ENCODE measurements around the gene CPEB4.

DNA sequence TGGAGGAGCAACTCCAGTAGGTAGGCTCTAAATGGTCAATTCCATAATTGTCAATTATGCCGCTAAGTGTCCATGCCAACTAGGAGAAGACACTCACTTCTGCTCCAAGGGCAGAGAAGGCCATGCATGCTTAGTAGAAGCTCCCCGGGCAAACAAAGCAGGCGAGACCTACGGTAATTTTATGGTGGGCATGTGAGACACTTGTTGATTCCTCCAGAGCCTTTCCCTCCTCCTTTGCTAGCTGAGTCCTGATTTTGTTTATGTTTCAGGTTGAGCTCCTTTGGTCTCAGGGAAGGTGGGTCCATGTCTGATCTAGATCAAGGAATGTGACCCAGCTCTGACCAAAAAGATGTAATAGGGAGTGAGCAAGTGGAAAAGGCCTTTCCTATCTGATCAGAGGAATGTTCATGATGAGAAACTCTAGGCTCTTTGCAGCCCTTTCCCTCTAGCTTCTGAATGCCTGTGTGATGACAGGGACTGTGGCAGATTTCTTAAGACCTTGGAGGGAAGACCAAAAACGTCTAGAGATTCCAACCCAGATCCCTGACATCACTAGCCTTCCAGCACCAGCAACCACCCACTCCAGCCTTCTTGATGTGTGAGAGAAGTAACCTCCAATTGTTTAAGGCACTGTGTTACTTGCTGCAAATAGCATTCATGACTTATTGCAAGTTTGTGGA is 7.7 kb upstream of the CPEB4 start:
- TF ChIP-seq CTCF (IDR thresholded peaks at IDR 0.05; ENCODE audit: insufficient read depth, low read length) (no peak), POLR2AphosphoS5 (IDR thresholded peaks at IDR 0.05; ENCODE audit: low read depth) (no peak), GABPA (IDR thresholded peaks at IDR 0.05; ENCODE audit: low read depth) (no peak), SPI1 (IDR thresholded peaks at IDR 0.05; ENCODE audit: borderline replicate concordance, low read depth) (no peak)
- TF ChIP-seq, protein P1, sequence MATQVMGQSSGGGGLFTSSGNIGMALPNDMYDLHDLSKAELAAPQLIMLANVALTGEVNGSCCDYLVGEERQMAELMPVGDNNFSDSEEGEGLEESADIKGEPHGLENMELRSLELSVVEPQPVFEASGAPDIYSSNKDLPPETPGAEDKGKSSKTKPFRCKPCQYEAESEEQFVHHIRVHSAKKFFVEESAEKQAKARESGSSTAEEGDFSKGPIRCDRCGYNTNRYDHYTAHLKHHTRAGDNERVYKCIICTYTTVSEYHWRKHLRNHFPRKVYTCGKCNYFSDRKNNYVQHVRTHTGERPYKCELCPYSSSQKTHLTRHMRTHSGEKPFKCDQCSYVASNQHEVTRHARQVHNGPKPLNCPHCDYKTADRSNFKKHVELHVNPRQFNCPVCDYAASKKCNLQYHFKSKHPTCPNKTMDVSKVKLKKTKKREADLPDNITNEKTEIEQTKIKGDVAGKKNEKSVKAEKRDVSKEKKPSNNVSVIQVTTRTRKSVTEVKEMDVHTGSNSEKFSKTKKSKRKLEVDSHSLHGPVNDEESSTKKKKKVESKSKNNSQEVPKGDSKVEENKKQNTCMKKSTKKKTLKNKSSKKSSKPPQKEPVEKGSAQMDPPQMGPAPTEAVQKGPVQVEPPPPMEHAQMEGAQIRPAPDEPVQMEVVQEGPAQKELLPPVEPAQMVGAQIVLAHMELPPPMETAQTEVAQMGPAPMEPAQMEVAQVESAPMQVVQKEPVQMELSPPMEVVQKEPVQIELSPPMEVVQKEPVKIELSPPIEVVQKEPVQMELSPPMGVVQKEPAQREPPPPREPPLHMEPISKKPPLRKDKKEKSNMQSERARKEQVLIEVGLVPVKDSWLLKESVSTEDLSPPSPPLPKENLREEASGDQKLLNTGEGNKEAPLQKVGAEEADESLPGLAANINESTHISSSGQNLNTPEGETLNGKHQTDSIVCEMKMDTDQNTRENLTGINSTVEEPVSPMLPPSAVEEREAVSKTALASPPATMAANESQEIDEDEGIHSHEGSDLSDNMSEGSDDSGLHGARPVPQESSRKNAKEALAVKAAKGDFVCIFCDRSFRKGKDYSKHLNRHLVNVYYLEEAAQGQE (IDR thresholded peaks at IDR 0.05; ENCODE audit: insufficient replicate concordance, low read depth), result no peak

Measured in HL-60 (cell line).